HG02678 (cell line): ENCODE measurements around the gene COTL1.
"Not testable (repeated sequence)": the region's sequence is repeated elsewhere in the genome, so short reads cannot be mapped to it uniquely, and the experiment has no call there.

ENCODE experiments used
- ATAC-seq: cut with Tn5 transposase; IDR thresholded peaks from one replicate; pipeline ENCODE4 v1.9.1; 2021; ENCODE audit warnings: mild to moderate bottlenecking, moderate library complexity; ENCODE audit not compliant: unreplicated experiment

The COTL1 gene

GRCh38 chr16:84574191-84574590 lies 43.7 kb downstream of the COTL1 start:
- no peak for ATAC-seq

GRCh38 chr16:84572096-84572495 lies 45.8 kb downstream of the COTL1 start:
- ATAC-seq, result no peak

- ATAC-seq, result no peak
Measured at GRCh38 chr16:84571506-84571905, 46.4 kb downstream of the COTL1 start.

- no peak for ATAC-seq
Measured at GRCh38 chr16:84570739-84571403, 47.0 kb downstream of the COTL1 start.

GRCh38 chr16:84569382-84569987 lies 48.4 kb downstream of the COTL1 start:
- no peak for ATAC-seq

- no peak for ATAC-seq
Measured at GRCh38 chr16:84568066-84568465, 49.8 kb downstream of the COTL1 start.

GRCh38 chr16:84567286-84567962 lies 50.5 kb downstream of the COTL1 start:
- no peak for ATAC-seq

GRCh38 chr16:84566545-84567257 lies 51.2 kb downstream of the COTL1 start:
- no peak for ATAC-seq

GRCh38 chr16:84565669-84566495 lies 52.0 kb downstream of the COTL1 start:
- ATAC-seq, result no peak

- no peak for ATAC-seq
Measured at GRCh38 chr16:84563786-84564420, 54.0 kb downstream of the COTL1 start.

- ATAC-seq, result no peak
Measured at GRCh38 chr16:84563064-84563715, 54.7 kb downstream of the COTL1 start.

- ATAC-seq, result peak; percentile 54
Measured at GRCh38 chr16:84562174-84562815, 55.6 kb downstream of the COTL1 start.

- no peak for ATAC-seq
Measured at GRCh38 chr16:84561291-84561690, 56.6 kb downstream of the COTL1 start.

GRCh38 chr16:84560269-84560668 lies 57.6 kb downstream of the COTL1 start:
- no peak for ATAC-seq

- no peak for ATAC-seq
Measured at GRCh38 chr16:84559311-84559932, 58.5 kb downstream of the COTL1 start.

GRCh38 chr16:84558850-84559249 lies 59.0 kb downstream of the COTL1 start:
- not testable (repeated sequence) for ATAC-seq

GRCh38 chr16:84557504-84557903 lies 60.4 kb downstream of the COTL1 start:
- ATAC-seq, result no peak

- no peak for ATAC-seq
Measured at GRCh38 chr16:84557059-84557458, 60.8 kb downstream of the COTL1 start.
